ENCODE results near the gene PCDHGA1. TPM values are rescaled to one million over a fixed set of nuclear protein-coding genes. Genes with fewer than 3 reads are reported as not detected.

The PCDHGA1 gene
- polyA plus RNA-seq, 2 of the 4 experiments (the other 2 are of a cell fraction), result 0.32 to 0.71 TPM

DNA sequence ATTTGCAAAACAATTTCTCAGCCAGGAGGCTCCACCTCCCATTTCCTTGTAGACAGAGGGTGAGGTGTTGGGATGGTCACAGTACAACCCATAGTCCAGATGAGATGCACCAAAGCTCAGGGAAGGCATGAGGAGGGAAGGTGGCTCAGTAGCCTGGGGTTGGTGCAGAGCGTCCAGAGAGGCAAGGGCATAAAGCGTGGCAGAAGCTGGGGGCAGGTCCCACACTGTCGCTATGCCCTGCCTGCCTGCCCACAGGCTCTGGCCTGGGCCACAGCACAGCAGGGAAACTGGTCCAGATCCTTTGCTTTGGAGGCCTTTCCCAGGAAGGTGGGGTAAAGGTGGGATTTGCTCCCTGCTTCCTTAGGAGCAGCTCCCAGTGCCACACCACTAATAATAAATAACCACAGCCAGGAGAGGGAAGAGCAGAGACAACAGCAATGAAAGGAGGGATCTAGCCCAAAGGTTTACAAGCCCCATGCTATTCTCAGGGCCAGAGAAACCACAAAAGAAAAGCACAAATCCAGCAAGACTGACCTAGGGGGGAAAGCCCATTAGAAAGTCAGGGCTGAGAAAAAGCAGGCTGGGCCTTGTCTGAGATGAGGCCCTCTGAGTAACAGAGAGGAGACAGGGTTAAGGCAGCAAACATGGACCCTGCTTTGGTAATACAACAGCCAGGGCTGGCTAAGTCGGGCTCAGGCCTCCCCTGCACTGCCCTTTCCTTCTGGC, 185.8 kb downstream of the PCDHGA1 start:
- WGBS (ENCODE audit: missing lambda C conversion rate), result 77% methylated on average over 4 of the region's 4 CpGs
- no peak for TF ChIP-seq CHD4 (IDR thresholded peaks at IDR 0.05; ENCODE audit: borderline replicate concordance)
- TF ChIP-seq, protein P1, sequence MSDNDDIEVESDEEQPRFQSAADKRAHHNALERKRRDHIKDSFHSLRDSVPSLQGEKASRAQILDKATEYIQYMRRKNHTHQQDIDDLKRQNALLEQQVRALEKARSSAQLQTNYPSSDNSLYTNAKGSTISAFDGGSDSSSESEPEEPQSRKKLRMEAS (IDR thresholded peaks at IDR 0.05), result no peak
- TF ChIP-seq POLR2A (IDR thresholded peaks at IDR 0.05; ENCODE audit: low read length), result no peak
- TF ChIP-seq EP300 (IDR thresholded peaks at IDR 0.05), result no peak
- TF ChIP-seq, protein P2, sequence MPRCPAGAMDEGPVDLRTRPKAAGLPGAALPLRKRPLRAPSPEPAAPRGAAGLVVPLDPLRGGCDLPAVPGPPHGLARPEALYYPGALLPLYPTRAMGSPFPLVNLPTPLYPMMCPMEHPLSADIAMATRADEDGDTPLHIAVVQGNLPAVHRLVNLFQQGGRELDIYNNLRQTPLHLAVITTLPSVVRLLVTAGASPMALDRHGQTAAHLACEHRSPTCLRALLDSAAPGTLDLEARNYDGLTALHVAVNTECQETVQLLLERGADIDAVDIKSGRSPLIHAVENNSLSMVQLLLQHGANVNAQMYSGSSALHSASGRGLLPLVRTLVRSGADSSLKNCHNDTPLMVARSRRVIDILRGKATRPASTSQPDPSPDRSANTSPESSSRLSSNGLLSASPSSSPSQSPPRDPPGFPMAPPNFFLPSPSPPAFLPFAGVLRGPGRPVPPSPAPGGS (IDR thresholded peaks at IDR 0.05), result no peak
- no peak for TF ChIP-seq NFE2L2 (conservative IDR thresholded peaks at IDR 0.05; ENCODE audit: low read length)
- TF ChIP-seq RARB (CRISPR knock-in tag; IDR thresholded peaks at IDR 0.05), result no peak
- TF ChIP-seq MAFK (IDR thresholded peaks at IDR 0.05; ENCODE audit: partially characterized antibody), result no peak
- TF ChIP-seq, protein P3, sequence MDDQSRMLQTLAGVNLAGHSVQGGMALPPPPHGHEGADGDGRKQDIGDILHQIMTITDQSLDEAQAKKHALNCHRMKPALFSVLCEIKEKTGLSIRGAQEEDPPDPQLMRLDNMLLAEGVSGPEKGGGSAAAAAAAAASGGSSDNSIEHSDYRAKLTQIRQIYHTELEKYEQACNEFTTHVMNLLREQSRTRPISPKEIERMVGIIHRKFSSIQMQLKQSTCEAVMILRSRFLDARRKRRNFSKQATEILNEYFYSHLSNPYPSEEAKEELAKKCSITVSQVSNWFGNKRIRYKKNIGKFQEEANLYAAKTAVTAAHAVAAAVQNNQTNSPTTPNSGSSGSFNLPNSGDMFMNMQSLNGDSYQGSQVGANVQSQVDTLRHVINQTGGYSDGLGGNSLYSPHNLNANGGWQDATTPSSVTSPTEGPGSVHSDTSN (IDR thresholded peaks at IDR 0.05), result no peak
- TF ChIP-seq RFX5 (IDR thresholded peaks at IDR 0.05), result no peak
- no peak for TF ChIP-seq PHF8 (IDR thresholded peaks at IDR 0.05; ENCODE audit: borderline replicate concordance, low read depth)
- Histone ChIP-seq H3K4me3 (no peak overlapping the region), H3K4me2 (no peak overlapping the region), H3K4me1 (peaks cover 8% of the 10 kb centered on the region), H3K27ac (no peak overlapping the region), H3K9me3 (no peaks in the 10 kb centered on the region)
- DNase-seq (ENCODE audit: low read depth in 1 of 2, low spot score in 1 of 2) (no peak), FAIRE-seq (no peak), ATAC-seq (no peak)
- ChIA-PET POLR2A (no interaction called here), CTCF (interaction anchor here (1.1 to 15.1 kb wide), 8 partner anchors 8 to 317 kb away, joined by 3 to 163 read pairs (median 6); partner anchors contain the start of genes PCDHB11, PCDHGA7, PCDHGC3 and PCDHGC5)

DNA sequence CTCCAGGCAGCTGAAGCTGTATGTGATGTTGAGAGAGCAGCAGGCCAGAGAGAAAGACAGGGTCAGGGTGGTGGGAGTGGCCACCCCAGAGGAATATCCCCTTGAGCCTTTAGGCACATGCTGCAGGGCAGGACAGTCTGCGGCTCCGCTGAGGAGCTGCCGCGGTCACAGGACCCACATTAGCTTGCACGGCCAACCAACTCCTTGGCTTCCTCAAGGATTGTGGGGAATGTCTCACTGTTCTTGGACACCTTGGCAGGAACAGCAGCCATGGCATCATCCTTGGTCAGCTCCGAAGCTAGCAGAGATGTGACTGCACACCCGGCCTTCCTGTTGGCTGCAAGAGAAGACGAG, 186.3 kb downstream of the PCDHGA1 start:
- Histone ChIP-seq H3K4me1 (peaks cover 14% of the 10 kb centered on the region), H3K4me3 (no peak overlapping the region), H3K4me2 (no peak overlapping the region), H3K9me3 (no peaks in the 10 kb centered on the region), H3K27ac (no peak overlapping the region)
- POLR2A ChIA-PET, result no interaction called here
- no peak for ATAC-seq
- no peak for DNase-seq (ENCODE audit: low read depth in 1 of 2, low spot score in 1 of 2)
- CTCF ChIA-PET, result interaction anchor here (1.0 to 3.2 kb wide), 5 partner anchors 9 to 318 kb away, joined by 3 to 11 read pairs (median 5); partner anchors contain the start of genes PCDHB11 and PCDHGC3
- no peak for TF ChIP-seq EHF (CRISPR knock-in tag; IDR thresholded peaks at IDR 0.05)
- FAIRE-seq, result no peak
- WGBS (ENCODE audit: missing lambda C conversion rate), result 86% methylated on average over 3 of the region's 8 CpGs

DNA sequence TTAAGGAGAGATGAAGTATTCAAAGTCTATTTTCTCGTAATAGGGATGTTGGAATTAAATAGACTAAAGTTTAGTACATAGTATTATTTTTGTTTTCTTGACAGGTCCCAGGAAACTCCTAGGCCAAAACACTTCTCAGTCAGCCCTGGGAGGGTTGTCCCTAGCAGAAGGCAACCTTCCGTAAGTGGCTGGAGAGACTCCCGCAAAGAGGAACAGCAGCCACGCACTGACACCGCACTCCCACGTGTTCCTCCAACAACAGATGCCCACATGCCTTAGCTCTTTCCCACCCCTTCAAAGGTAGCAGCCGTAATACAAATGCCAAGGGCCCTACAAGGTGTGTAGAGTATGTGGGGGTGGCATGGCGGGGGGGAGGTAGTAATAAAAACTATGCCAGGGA, 187.0 kb downstream of the PCDHGA1 start:
- no peak for FAIRE-seq

DNA sequence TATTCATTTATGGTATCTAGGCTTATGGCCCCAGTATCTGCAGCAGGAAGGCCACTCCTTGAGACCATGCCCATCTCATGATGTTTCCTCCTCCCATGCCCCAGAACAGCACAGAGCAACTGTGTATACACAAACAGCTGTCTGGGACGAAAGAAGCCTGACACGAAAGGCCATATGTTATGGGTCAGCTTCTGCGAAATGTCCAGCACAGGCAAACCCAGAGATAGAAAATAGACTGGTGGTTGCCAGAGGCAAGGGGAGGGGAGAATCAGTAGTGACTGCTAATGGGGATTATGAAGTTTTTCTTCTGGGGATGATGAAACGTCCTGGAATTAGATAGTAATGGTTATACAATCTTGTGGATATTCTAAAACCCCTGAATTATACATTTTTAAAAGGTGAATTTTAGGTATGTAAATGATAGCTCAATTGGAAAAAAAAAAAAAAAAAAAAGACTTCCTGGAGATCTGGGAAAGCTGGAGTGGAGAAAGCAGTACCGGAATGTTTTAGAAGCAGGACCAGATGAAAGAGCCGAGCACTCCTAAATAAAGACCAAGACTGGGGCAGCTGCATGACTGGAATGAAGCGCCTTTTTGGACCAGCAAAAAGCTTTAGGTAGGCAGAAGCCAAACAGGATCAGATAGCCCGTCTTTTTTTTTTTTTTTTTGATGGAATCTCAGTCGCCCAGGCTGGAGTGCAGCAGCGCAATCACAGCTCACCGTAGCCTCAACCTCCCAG, 187.7 kb downstream of the PCDHGA1 start:
- Histone ChIP-seq H3K27ac (no peak overlapping the region), H3K9me3 (no peaks in the 10 kb centered on the region), H3K4me2 (no peak overlapping the region), H3K4me3 (no peak overlapping the region), H3K4me1 (peaks cover 20% of the 10 kb centered on the region)
- ChIA-PET POLR2A (no interaction called here), CTCF (interaction anchor here (1.0 to 12.8 kb wide), 3 partner anchors 9 to 433 kb away, joined by 3 to 163 read pairs (median 3); no protein-coding TSS in a partner anchor)
- DNase-seq (ENCODE audit: low read depth in 1 of 2, low spot score in 1 of 2), result no peak
- TF ChIP-seq HEYL (CRISPR knock-in tag; IDR thresholded peaks at IDR 0.05) (no peak), MAFK (IDR thresholded peaks at IDR 0.05; ENCODE audit: partially characterized antibody) (no peak), PHF8 (IDR thresholded peaks at IDR 0.05; ENCODE audit: borderline replicate concordance, low read depth) (no peak), RCOR1 (IDR thresholded peaks at IDR 0.05; ENCODE audit: low read depth, low read length) (no peak), CEBPB (IDR thresholded peaks at IDR 0.05) (no peak)
- TF ChIP-seq, protein P2 (IDR thresholded peaks at IDR 0.05), result no peak
- ATAC-seq, result no peak
- 91% methylated on average over 11 of the region's 11 CpGs for WGBS (ENCODE audit: missing lambda C conversion rate)
- no peak for FAIRE-seq

More for the DNA sequence above, 187.0 kb downstream of the PCDHGA1 start:
- ATAC-seq (no peak), DNase-seq (ENCODE audit: low read depth in 1 of 2, low spot score in 1 of 2) (no peak)
- no peak for TF ChIP-seq MAZ (IDR thresholded peaks at IDR 0.05; ENCODE audit: borderline replicate concordance, low read depth, low read length)
- TF ChIP-seq EHF (CRISPR knock-in tag; IDR thresholded peaks at IDR 0.05), result no peak
- no peak for TF ChIP-seq FOSB (CRISPR knock-in tag; IDR thresholded peaks at IDR 0.05)
- TF ChIP-seq MAFK (IDR thresholded peaks at IDR 0.05; ENCODE audit: partially characterized antibody), result no peak
- no peak for TF ChIP-seq CEBPB (IDR thresholded peaks at IDR 0.05)
- WGBS (ENCODE audit: missing lambda C conversion rate), result 93% methylated on average over 8 of the region's 8 CpGs
- peaks cover 20% of the 10 kb centered on the region for H3K4me1 ChIP-seq
- H3K9me3 ChIP-seq, result no peaks in the 10 kb centered on the region
- H3K4me3 ChIP-seq, result no peak overlapping the region
- H3K4me2 ChIP-seq, result no peak overlapping the region
- ChIA-PET POLR2A (no interaction called here), CTCF (interaction anchor here (1.0 to 2.0 kb wide), 3 partner anchors 10 to 318 kb away, joined by 3 to 6 read pairs (median 3); partner anchors contain the start of gene PCDHB11)
- H3K27ac ChIP-seq, result no peak overlapping the region
